SH-SY5Y (cell line): Measurements from ENCODE around the gene PODNL1.

Experiments
- GATA2 ChIP-seq: IDR thresholded peaks from 2 replicates; pipeline ENCODE4 v1.6.1; 2011; ENCODE audit warnings: mild to moderate bottlenecking, low read depth, low read length
- GATA3 ChIP-seq: IDR thresholded peaks from 2 replicates; pipeline ENCODE4 v1.6.1; 2011; ENCODE audit warnings: low read depth, mild to moderate bottlenecking, low read length, moderate library complexity

DNA sequence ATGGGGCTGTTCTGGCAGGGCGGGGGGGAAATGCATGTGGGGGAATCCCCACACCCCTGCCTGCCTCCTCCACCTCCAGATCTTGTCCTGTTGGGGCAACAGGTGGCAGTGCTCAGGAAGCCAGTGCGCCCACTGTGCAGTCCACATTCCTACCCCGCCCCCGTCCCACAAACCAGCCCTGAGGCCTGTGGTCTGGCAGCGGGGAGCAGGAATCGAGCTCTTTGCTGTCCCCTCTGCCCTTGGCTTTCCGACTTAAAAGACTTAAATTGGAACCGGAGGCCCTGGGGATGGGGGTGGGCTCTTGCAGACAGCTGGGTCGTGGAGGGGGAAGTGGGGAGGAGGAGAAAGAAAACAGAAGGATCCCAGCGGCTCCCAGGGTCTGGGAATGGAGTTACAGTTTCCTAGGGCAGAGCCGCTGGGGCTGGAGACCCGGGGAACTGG is 56.9 kb downstream of the PODNL1 start:
- TF ChIP-seq GATA3 (no peak), GATA2 (no peak)
